ENCODE measurements around the gene TRAF2. TPM values are rescaled to one million over a fixed set of nuclear protein-coding genes. Genes with fewer than 3 reads are reported as not detected.
A peak's percentile ranks its signal among the peaks of the same experiment; 100 is the strongest.

Gene TRAF2
- total RNA-seq, 1 experiment from 2014 or later: 6.3 TPM

- H2AFZ ChIP-seq (ENCODE audit: low read length): no peak overlapping the region
- no peaks in the 10 kb centered on the region for H3K9me3 ChIP-seq (ENCODE audit: low read length)
- H3K27ac ChIP-seq (ENCODE audit: low read length): no peak overlapping the region
- no peak overlapping the region for H3K9ac ChIP-seq (ENCODE audit: low read length)
- H3K9me2 ChIP-seq (replicated peaks; ENCODE audit: insufficient read depth, low read length): no peaks in the 10 kb centered on the region
- H4K20me1 ChIP-seq (ENCODE audit: insufficient read depth, low read depth, low read length): no peaks in the 10 kb centered on the region
- DNase-seq: no peak
- H3K4me3 ChIP-seq (ENCODE audit: low read length): no peak overlapping the region
- H3K27me3 ChIP-seq (ENCODE audit: low read length): no peaks in the 10 kb centered on the region
- no peaks in the 10 kb centered on the region for H3K79me2 ChIP-seq (ENCODE audit: low read length)
- peaks cover 3% of the 10 kb centered on the region; the same call in 1 of the 2 replicates for H3K4me1 ChIP-seq (ENCODE audit: low read length)
- H3K4me2 ChIP-seq (ENCODE audit: low read depth, low read length, poor library complexity, severe bottlenecking): no peak overlapping the region
- H3K36me3 ChIP-seq (ENCODE audit: insufficient read depth, low read length): no peaks in the 10 kb centered on the region
Observed at GRCh38 chr9:136974817-136975535, 88.7 kb downstream of the TRAF2 start.

- Histone ChIP-seq H2AFZ (ENCODE audit: low read length) (no peak overlapping the region), H3K4me2 (ENCODE audit: low read depth, low read length, poor library complexity, severe bottlenecking) (no peak overlapping the region), H3K36me3 (ENCODE audit: insufficient read depth, low read length) (no peaks in the 10 kb centered on the region), H3K9me2 (replicated peaks; ENCODE audit: insufficient read depth, low read length) (no peaks in the 10 kb centered on the region), H3K9me3 (ENCODE audit: low read length) (no peaks in the 10 kb centered on the region), H3K4me3 (ENCODE audit: low read length) (no peak overlapping the region), H3K27ac (ENCODE audit: low read length) (no peak overlapping the region), H3K9ac (ENCODE audit: low read length) (no peak overlapping the region), H3K79me2 (ENCODE audit: low read length) (no peaks in the 10 kb centered on the region), H3K4me1 (ENCODE audit: low read length) (peaks cover under 1% of the 10 kb centered on the region; the same call in 1 of the 2 replicates), H4K20me1 (ENCODE audit: insufficient read depth, low read depth, low read length) (no peaks in the 10 kb centered on the region), H3K27me3 (ENCODE audit: low read length) (no peaks in the 10 kb centered on the region)
- peak; percentile 78 for DNase-seq
Observed at GRCh38 chr9:136975644-136976043, 89.3 kb downstream of the TRAF2 start.

Small RNA genes within 50 kb of the gene (small RNA-seq; reads per million reads assigned to genes)
- gene MIR4479: not detected

Other genes starting within 250 kb of the TRAF2 start
- gene EGFL7, start 223.6 kb upstream of the TRAF2 start, total RNA-seq (2014; rRNA removed; shearing (Covaris generic); ENCODE audit: low replicate concordance): not detected in 2 replicates
- gene AGPAT2, start 199.1 kb upstream of the TRAF2 start, total RNA-seq (2014; rRNA removed; shearing (Covaris generic); ENCODE audit: low replicate concordance): 12.3 and 38.5 TPM in 2 replicates
- not detected in 2 replicates for gene DIPK1B, start 173.9 kb upstream of the TRAF2 start, total RNA-seq (2014; rRNA removed; shearing (Covaris generic); ENCODE audit: low replicate concordance)
- gene LCN10, start 143.6 kb upstream of the TRAF2 start, total RNA-seq (2014; rRNA removed; shearing (Covaris generic); ENCODE audit: low replicate concordance): not detected in 2 replicates
- not detected in 2 replicates for gene LCN6, start 138.0 kb upstream of the TRAF2 start, total RNA-seq (2014; rRNA removed; shearing (Covaris generic); ENCODE audit: low replicate concordance)
- gene LCN8, start 128.3 kb upstream of the TRAF2 start, total RNA-seq (2014; rRNA removed; shearing (Covaris generic); ENCODE audit: low replicate concordance): not detected in 2 replicates
- gene LCN15, start 122.0 kb upstream of the TRAF2 start, total RNA-seq (2014; rRNA removed; shearing (Covaris generic); ENCODE audit: low replicate concordance): not detected in 2 replicates
- 20.5 and 61.8 TPM in 2 replicates for gene TMEM141, start 95.2 kb upstream of the TRAF2 start, total RNA-seq (2014; rRNA removed; shearing (Covaris generic); ENCODE audit: low replicate concordance)
- gene CCDC183, start 90.2 kb upstream of the TRAF2 start, total RNA-seq (2014; rRNA removed; shearing (Covaris generic); ENCODE audit: low replicate concordance): 1.6 TPM in 1 of 2 replicates, not detected in the other
- gene RABL6, start 78.6 kb upstream of the TRAF2 start, total RNA-seq (2014; rRNA removed; shearing (Covaris generic); ENCODE audit: low replicate concordance): 43.1 and 78.1 TPM in 2 replicates
- gene AJM1, start 44.0 kb upstream of the TRAF2 start, total RNA-seq (2014; rRNA removed; shearing (Covaris generic); ENCODE audit: low replicate concordance): 1.9 and 5.0 TPM in 2 replicates
- gene PHPT1, start 37.1 kb upstream of the TRAF2 start, total RNA-seq (2014; rRNA removed; shearing (Covaris generic); ENCODE audit: low replicate concordance): 82.5 and 164 TPM in 2 replicates
- gene MAMDC4, start 34.2 kb upstream of the TRAF2 start, total RNA-seq (2014; rRNA removed; shearing (Covaris generic); ENCODE audit: low replicate concordance): 7.9 TPM in 2 replicates
- gene EDF1, start 20.2 kb upstream of the TRAF2 start, total RNA-seq (2014; rRNA removed; shearing (Covaris generic); ENCODE audit: low replicate concordance): 152 and 302 TPM in 2 replicates
- gene FBXW5, start 58.2 kb downstream of the TRAF2 start, total RNA-seq (2014; rRNA removed; shearing (Covaris generic); ENCODE audit: low replicate concordance): 37.3 and 103 TPM in 2 replicates
- gene C8G, start 58.7 kb downstream of the TRAF2 start, total RNA-seq (2014; rRNA removed; shearing (Covaris generic); ENCODE audit: low replicate concordance): not detected in 2 replicates
- not detected in 2 replicates for gene LCN12, start 65.8 kb downstream of the TRAF2 start, total RNA-seq (2014; rRNA removed; shearing (Covaris generic); ENCODE audit: low replicate concordance)
- gene PTGDS, start 91.0 kb downstream of the TRAF2 start, total RNA-seq (2014; rRNA removed; shearing (Covaris generic); ENCODE audit: low replicate concordance): not detected in 2 replicates
- gene LCNL1, start 96.5 kb downstream of the TRAF2 start, total RNA-seq (2014; rRNA removed; shearing (Covaris generic); ENCODE audit: low replicate concordance): not detected in 2 replicates
- gene PAXX, start 105.9 kb downstream of the TRAF2 start, total RNA-seq (2014; rRNA removed; shearing (Covaris generic); ENCODE audit: low replicate concordance): 20.1 and 62.6 TPM in 2 replicates
- gene CLIC3, start 110.1 kb downstream of the TRAF2 start, total RNA-seq (2014; rRNA removed; shearing (Covaris generic); ENCODE audit: low replicate concordance): not detected in 2 replicates
- gene ABCA2, start 141.7 kb downstream of the TRAF2 start, total RNA-seq (2014; rRNA removed; shearing (Covaris generic); ENCODE audit: low replicate concordance): 2.4 and 6.4 TPM in 2 replicates
- gene FUT7, start 145.6 kb downstream of the TRAF2 start, total RNA-seq (2014; rRNA removed; shearing (Covaris generic); ENCODE audit: low replicate concordance): not detected in 2 replicates
- gene NPDC1, start 159.7 kb downstream of the TRAF2 start, total RNA-seq (2014; rRNA removed; shearing (Covaris generic); ENCODE audit: low replicate concordance): not detected in 2 replicates
- gene ENTPD2, start 167.5 kb downstream of the TRAF2 start, total RNA-seq (2014; rRNA removed; shearing (Covaris generic); ENCODE audit: low replicate concordance): not detected in 2 replicates
- gene SAPCD2, start 184.0 kb downstream of the TRAF2 start, total RNA-seq (2014; rRNA removed; shearing (Covaris generic); ENCODE audit: low replicate concordance): 18.6 and 53.2 TPM in 2 replicates
- 15.1 and 26.2 TPM in 2 replicates for gene UAP1L1, start 191.0 kb downstream of the TRAF2 start, total RNA-seq (2014; rRNA removed; shearing (Covaris generic); ENCODE audit: low replicate concordance)
- 28.9 and 58.1 TPM in 2 replicates for gene MAN1B1, start 200.5 kb downstream of the TRAF2 start, total RNA-seq (2014; rRNA removed; shearing (Covaris generic); ENCODE audit: low replicate concordance)
- gene DPP7, start 228.2 kb downstream of the TRAF2 start, total RNA-seq (2014; rRNA removed; shearing (Covaris generic); ENCODE audit: low replicate concordance): 114 and 237 TPM in 2 replicates

Measured in Karpas-422 (cell line).